ENCODE data around the gene NAALADL2. TPM values are rescaled to one million over a fixed set of nuclear protein-coding genes. Genes with fewer than 3 reads are reported as not detected.

The NAALADL2 gene
- polyA plus RNA-seq, 1 donor from 2014 or later = 1.6 TPM

GRCh38 chr3:174953068-174953467, 93.9 kb downstream of the NAALADL2 start:
- H3K4me2 ChIP-seq (ENCODE audit: low read length) = no peak overlapping the region
- H3K27me3 ChIP-seq (ENCODE audit: insufficient read depth, low read depth, low read length) = no peaks in the 10 kb centered on the region
- H3K79me2 ChIP-seq (replicated peaks; ENCODE audit: insufficient read depth, low read length) = no peaks in the 10 kb centered on the region
- no peaks in the 10 kb centered on the region for H3F3A ChIP-seq (ENCODE audit: insufficient read depth, low read length, poor library complexity, severe bottlenecking)
- H3K9ac ChIP-seq (ENCODE audit: low read length) = no peak overlapping the region
- H3K9me3 ChIP-seq (ENCODE audit: low read length) = no peaks in the 10 kb centered on the region
- H3K27ac ChIP-seq (ENCODE audit: low read length) = no peak overlapping the region
- no peaks in the 10 kb centered on the region for H3K9me2 ChIP-seq (ENCODE audit: insufficient read depth, low read length)
- no peak overlapping the region for H2AFZ ChIP-seq (ENCODE audit: low read depth, low read length)
- H3K36me3 ChIP-seq (ENCODE audit: insufficient read depth, low read length) = no peaks in the 10 kb centered on the region
- TF ChIP-seq CTCF (IDR thresholded peaks at IDR 0.05; ENCODE audit: poor library complexity, severe bottlenecking) (no peak), POLR2AphosphoS5 (IDR thresholded peaks at IDR 0.05) (no peak), EP300 (conservative IDR thresholded peaks at IDR 0.05; ENCODE audit: poor library complexity, severe bottlenecking) (no peak), RAD21 (conservative IDR thresholded peaks at IDR 0.05) (no peak), MXI1 (conservative IDR thresholded peaks at IDR 0.05; ENCODE audit: poor library complexity, severe bottlenecking) (no peak), TAF1 (IDR thresholded peaks at IDR 0.05; ENCODE audit: low read depth) (no peak), SMC3 (conservative IDR thresholded peaks at IDR 0.05; ENCODE audit: poor library complexity) (no peak), EZH2 (IDR thresholded peaks at IDR 0.05; ENCODE audit: borderline replicate concordance, insufficient read depth, low read length, poor library complexity, severe bottlenecking) (no peak)
- TF ChIP-seq, protein P1, sequence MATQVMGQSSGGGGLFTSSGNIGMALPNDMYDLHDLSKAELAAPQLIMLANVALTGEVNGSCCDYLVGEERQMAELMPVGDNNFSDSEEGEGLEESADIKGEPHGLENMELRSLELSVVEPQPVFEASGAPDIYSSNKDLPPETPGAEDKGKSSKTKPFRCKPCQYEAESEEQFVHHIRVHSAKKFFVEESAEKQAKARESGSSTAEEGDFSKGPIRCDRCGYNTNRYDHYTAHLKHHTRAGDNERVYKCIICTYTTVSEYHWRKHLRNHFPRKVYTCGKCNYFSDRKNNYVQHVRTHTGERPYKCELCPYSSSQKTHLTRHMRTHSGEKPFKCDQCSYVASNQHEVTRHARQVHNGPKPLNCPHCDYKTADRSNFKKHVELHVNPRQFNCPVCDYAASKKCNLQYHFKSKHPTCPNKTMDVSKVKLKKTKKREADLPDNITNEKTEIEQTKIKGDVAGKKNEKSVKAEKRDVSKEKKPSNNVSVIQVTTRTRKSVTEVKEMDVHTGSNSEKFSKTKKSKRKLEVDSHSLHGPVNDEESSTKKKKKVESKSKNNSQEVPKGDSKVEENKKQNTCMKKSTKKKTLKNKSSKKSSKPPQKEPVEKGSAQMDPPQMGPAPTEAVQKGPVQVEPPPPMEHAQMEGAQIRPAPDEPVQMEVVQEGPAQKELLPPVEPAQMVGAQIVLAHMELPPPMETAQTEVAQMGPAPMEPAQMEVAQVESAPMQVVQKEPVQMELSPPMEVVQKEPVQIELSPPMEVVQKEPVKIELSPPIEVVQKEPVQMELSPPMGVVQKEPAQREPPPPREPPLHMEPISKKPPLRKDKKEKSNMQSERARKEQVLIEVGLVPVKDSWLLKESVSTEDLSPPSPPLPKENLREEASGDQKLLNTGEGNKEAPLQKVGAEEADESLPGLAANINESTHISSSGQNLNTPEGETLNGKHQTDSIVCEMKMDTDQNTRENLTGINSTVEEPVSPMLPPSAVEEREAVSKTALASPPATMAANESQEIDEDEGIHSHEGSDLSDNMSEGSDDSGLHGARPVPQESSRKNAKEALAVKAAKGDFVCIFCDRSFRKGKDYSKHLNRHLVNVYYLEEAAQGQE (IDR thresholded peaks at IDR 0.05; ENCODE audit: borderline replicate concordance) = no peak
- H4K20me1 ChIP-seq (ENCODE audit: insufficient read depth) = no peaks in the 10 kb centered on the region
- H3K4me3 ChIP-seq (ENCODE audit: low read length) = no peak overlapping the region

GRCh38 chr3:174955513-174956016, 96.4 kb downstream of the NAALADL2 start:
- no peaks in the 10 kb centered on the region for H3K79me2 ChIP-seq (replicated peaks; ENCODE audit: insufficient read depth, low read length)
- H3K9me2 ChIP-seq (ENCODE audit: insufficient read depth, low read length) = no peaks in the 10 kb centered on the region
- no peak overlapping the region for H3K27ac ChIP-seq (ENCODE audit: low read length)
- no peaks in the 10 kb centered on the region for H4K20me1 ChIP-seq (ENCODE audit: insufficient read depth)
- H3K36me3 ChIP-seq (ENCODE audit: insufficient read depth, low read length) = no peaks in the 10 kb centered on the region
- H3F3A ChIP-seq (ENCODE audit: insufficient read depth, low read length, poor library complexity, severe bottlenecking) = no peaks in the 10 kb centered on the region
- no peak overlapping the region for H3K4me2 ChIP-seq (ENCODE audit: low read length)
- no peak overlapping the region for H3K9ac ChIP-seq (ENCODE audit: low read length)
- no peak overlapping the region for H2AFZ ChIP-seq (ENCODE audit: low read depth, low read length)
- no peaks in the 10 kb centered on the region for H3K9me3 ChIP-seq (ENCODE audit: low read length)
- no peaks in the 10 kb centered on the region for H3K27me3 ChIP-seq (ENCODE audit: insufficient read depth, low read depth, low read length)
- H3K4me3 ChIP-seq (ENCODE audit: low read length) = no peak overlapping the region
- no peak for TF ChIP-seq RAD21 (conservative IDR thresholded peaks at IDR 0.05)
- TF ChIP-seq POLR2AphosphoS5 (IDR thresholded peaks at IDR 0.05) = no peak
- TF ChIP-seq, protein P1 (IDR thresholded peaks at IDR 0.05; ENCODE audit: borderline replicate concordance) = no peak
- no peak for TF ChIP-seq EP300 (conservative IDR thresholded peaks at IDR 0.05; ENCODE audit: poor library complexity, severe bottlenecking)
- TF ChIP-seq EZH2 (IDR thresholded peaks at IDR 0.05; ENCODE audit: borderline replicate concordance, insufficient read depth, low read length, poor library complexity, severe bottlenecking) = no peak
